Heart left ventricle (tissue), 16 donors: Measurements from ENCODE around the gene CDH7. TPM values are rescaled to one million over a fixed set of nuclear protein-coding genes. Genes with fewer than 3 reads are reported as not detected.

Experiments
- ATAC-seq, 4 donors: fragments of 200-7000 bp; cut with Tn5 transposase; one replicate each; pipeline ENCODE4 v1.9.1; 2020 to 2022; ENCODE audit warnings: moderate library complexity in 4 of 4, mild to moderate bottlenecking in 3 of 4, moderate number of reproducible peaks in 1 of 4
- DNase-seq, 5 donors: peaks; one replicate each; pipeline ENCODE4 v3.0.0-alpha.2; 2020
- H3K27ac ChIP-seq, 12 donors: fragments of 200-600 bp; sonication (generic) in 4 of 12; one replicate each; pipeline versions ENCODE4 v1.5.0 to v1.8.0; 2016 to 2022; ENCODE audit warnings: mild to moderate bottlenecking in 2 of 12
- H3K27me3 ChIP-seq, 9 donors: fragments of 200-600 bp; sonication (generic) in 2 of 9; one replicate each; pipeline versions ENCODE4 v1.5.1 to v1.8.0; 2016 to 2022; ENCODE audit warnings: mild to moderate bottlenecking in 3 of 9
- H3K36me3 ChIP-seq, 9 donors: fragments of 200-600 bp; sonication (generic) in 2 of 9; one replicate each; pipeline versions ENCODE4 v1.5.0 to v1.8.0; 2018 to 2022; ENCODE audit warnings: mild to moderate bottlenecking in 2 of 9
- H3K4me1 ChIP-seq, 12 donors: fragments of 200-600 bp; sonication (generic) in 4 of 12; one replicate each; pipeline versions ENCODE4 v1.5.0 to v1.8.0; 2016 to 2022; ENCODE audit warnings: mild to moderate bottlenecking in 3 of 12
- H3K4me3 ChIP-seq, 12 donors: fragments of 200-600 bp; sonication (generic) in 4 of 12; one replicate each; pipeline versions ENCODE4 v1.5.0 to v1.8.0; 2017 to 2022; ENCODE audit warnings: mild to moderate bottlenecking in 9 of 12, moderate library complexity in 4 of 12
- H3K9me3 ChIP-seq, 12 donors: fragments of 200-600 bp; sonication (generic) in 4 of 12; one replicate each; pipeline versions ENCODE4 v1.5.0 to v1.8.0; 2016 to 2022; ENCODE audit warnings: mild to moderate bottlenecking in 1 of 12
- POLR2A ChIP-seq, 2 donors: fragments of 450-650 bp; IDR thresholded peaks; one replicate each; pipeline ENCODE4 v1.6.1; 2017; ENCODE audit warnings: antibody characterized with exemption in 2 of 2, mild to moderate bottlenecking in 2 of 2, moderate library complexity in 2 of 2
- WGBS, 4 donors: extraction: QIAGEN DNeasy Blood & Tissue Kit in 2 of 4; methylation state at CpG; one replicate each; pipeline versions ENCODE4 v1.1.5 to v1.1.7; 2013 to 2018; 5-methylcytosine and 5-hydroxymethylcytosine counted together
- intact Hi-C, 10 donors: fragments of 100-400 bp; cut with DNase I; formaldehyde crosslinking; loops; one replicate each; pipeline versions ENCODE4 v1.11.1 to v1.14.2; 2022
- polyA plus RNA-seq, 2 donors: library from polyadenylated mRNA; stranded (reverse); fragments of 200-250 nt; gene quantifications; one replicate each; pipeline ENCODE4 v1.2.3, GENCODE V29; 2013
- total RNA-seq, 9 donors: library from RNA; depleted of rRNA in 2 of 9; stranded (reverse); fragments of >200 nt in 2 of 9; fragmentation: NEBNext Ultra II Directional in 3 of 9; extraction: Animal tissue kit (Norgen Biotek cat#: 25700) in 3 of 9; gene quantifications; one replicate each; pipeline versions ENCODE4 v1.1.0 to v1.2.4, GENCODE V29; 2016 to 2023
- TF ChIP-seq, protein P1 (sequence below), 12 donors: fragments of 200-600 bp; sonication (generic) in 4 of 12; IDR thresholded peaks; one replicate each; pipeline versions ENCODE4 v1.5.0 to v1.8.0; 2018 to 2022; ENCODE audit warnings: antibody characterized with exemption in 12 of 12, mild to moderate bottlenecking in 5 of 12
- donor health status: ischemic (EF 13 %, LVEDD 7.1; RV severe dilation, severe dysfunction).
- donor health status: healthy with polysubstance abuse.
- donor health status: DM: no; HTN: yes; CAD: no.
- donor health status: DM: no; HTN: no; CAD: no.
- donor health status: ischemic (EF 25% LVEDD 6.9; RV normal size, moderate dysfunction).
- donor health status: ischemic (EF 25% LVEDD 5.7; RV mildly dilated, moderate dysfunction).
- donor health status: healthy.
- donor health status: DM: yes; HTN: yes; CAD: no.
- donor health status: ischemic (EF 35%, LVEDD 5.7; RV mildly dilated, moderate dysfunction).
- donor health status: nonischemic (EF 11% LVEDD 7.7; RV severe dilation, severe dysfunction).
- donor health status: DM: yes; HTN: yes; CAD: no.
- donor health status: PGD.
- donor health status: ischemic (EF 29% LVEDD 5.4; RV normal size, mild dysfunction).
- donor health status: nonischemic (EF 23%, LVEDD 6.1; RV moderate dilation, normal function).

Gene CDH7
- total and polyA plus RNA-seq, 11 donors = 0.04 TPM; not detected in 10

DNA sequence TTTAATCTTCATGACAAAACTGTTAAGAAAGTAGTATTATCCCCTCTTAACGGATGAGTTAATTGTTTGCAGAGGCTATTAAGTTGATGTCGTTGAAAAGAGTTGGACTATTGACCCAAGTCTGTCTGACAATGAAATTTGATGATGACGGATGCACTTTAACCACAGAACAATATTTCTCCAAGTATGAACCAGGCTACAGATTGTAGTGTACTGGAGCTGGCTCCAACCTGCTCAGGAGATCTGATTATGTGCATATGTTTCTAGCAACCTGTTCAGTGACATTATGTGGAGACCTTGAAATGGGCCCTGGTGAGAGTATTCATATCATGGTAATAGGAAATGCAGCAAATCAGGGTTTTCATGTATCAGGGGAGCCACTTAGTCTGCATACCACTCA, 174.1 kb downstream of the CDH7 start:
- 68 to 78% (median 75%) methylated on average over 3 of the region's 3 CpGs for whole genome bisulfite sequencing, 4 donors
- ATAC-seq = no peak
- TF ChIP-seq, protein P1, sequence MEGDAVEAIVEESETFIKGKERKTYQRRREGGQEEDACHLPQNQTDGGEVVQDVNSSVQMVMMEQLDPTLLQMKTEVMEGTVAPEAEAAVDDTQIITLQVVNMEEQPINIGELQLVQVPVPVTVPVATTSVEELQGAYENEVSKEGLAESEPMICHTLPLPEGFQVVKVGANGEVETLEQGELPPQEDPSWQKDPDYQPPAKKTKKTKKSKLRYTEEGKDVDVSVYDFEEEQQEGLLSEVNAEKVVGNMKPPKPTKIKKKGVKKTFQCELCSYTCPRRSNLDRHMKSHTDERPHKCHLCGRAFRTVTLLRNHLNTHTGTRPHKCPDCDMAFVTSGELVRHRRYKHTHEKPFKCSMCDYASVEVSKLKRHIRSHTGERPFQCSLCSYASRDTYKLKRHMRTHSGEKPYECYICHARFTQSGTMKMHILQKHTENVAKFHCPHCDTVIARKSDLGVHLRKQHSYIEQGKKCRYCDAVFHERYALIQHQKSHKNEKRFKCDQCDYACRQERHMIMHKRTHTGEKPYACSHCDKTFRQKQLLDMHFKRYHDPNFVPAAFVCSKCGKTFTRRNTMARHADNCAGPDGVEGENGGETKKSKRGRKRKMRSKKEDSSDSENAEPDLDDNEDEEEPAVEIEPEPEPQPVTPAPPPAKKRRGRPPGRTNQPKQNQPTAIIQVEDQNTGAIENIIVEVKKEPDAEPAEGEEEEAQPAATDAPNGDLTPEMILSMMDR (IDR thresholded peaks at IDR 0.05) = no peak
- TF ChIP-seq POLR2A (IDR thresholded peaks at IDR 0.05) = no peak

DNA sequence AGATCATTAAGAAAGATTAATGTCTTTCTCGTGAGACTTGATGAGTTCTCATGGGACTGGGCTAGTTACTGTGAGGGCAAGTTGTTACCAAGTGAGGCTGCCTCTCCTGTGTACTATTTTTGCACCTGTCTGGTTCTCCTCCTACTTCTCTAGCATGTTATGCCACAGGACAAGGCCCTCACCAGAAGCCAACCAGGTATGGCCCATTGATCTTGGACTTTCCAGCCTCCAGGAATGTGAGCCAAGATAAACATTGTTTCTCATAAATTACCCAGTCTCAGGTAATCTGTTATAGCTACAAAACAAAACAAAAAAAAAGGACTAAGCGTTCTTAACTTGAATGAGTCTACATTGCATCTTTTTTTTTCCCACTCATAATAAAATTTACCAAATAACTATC, 184.1 kb downstream of the CDH7 start:
- Histone ChIP-seq H3K4me1 (no peaks in the 10 kb centered on the region), H3K27me3 (no peaks in the 10 kb centered on the region), H3K4me3 (no peak overlapping the region), H3K27ac (no peak overlapping the region), H3K36me3 (no peaks in the 10 kb centered on the region), H3K9me3 (peaks cover 0 to 4% (median 0%) of the 10 kb centered on the region in 12 donors)
- intact Hi-C loops = no loop called here
- DNase-seq (no peak), ATAC-seq (no peak)
- WGBS, 4 donors = 47 to 66% (median 60%) methylated on average over 2 of the region's 2 CpGs
- TF ChIP-seq, protein P1 (IDR thresholded peaks at IDR 0.05) = no peak
- no peak for TF ChIP-seq POLR2A (IDR thresholded peaks at IDR 0.05)

More for the DNA sequence above, 174.1 kb downstream of the CDH7 start:
- no peak overlapping the region for H3K27ac ChIP-seq
- H3K4me1 ChIP-seq = no peaks in the 10 kb centered on the region
- H3K9me3 ChIP-seq = no peaks in the 10 kb centered on the region
- DNase-seq = no peak
- no peaks in the 10 kb centered on the region for H3K27me3 ChIP-seq
- intact Hi-C loops = no loop called here
- H3K4me3 ChIP-seq = no peak overlapping the region
- no peaks in the 10 kb centered on the region for H3K36me3 ChIP-seq

DNA sequence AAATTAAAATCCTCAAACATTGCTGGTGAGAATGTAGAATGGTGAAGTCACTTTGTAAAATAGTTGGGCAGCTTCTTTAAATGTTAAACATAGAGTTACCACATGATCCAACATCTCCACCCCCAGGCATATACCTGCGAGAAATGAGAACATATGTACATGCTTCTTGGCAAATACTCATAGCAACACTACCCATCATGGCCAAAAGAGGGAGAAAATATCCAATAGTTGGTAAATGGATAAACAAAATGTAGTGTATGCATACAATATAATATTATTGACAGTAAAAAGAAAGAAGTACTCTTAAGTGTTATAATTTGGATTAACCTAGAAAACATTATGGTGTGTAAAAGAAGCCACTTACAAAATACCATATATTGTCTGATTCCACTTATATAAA, 185.9 kb downstream of the CDH7 start:
- TF ChIP-seq, protein P1 (IDR thresholded peaks at IDR 0.05) = no peak
- TF ChIP-seq POLR2A (IDR thresholded peaks at IDR 0.05) = no peak
- Histone ChIP-seq H3K36me3 (no peaks in the 10 kb centered on the region), H3K4me3 (no peak overlapping the region), H3K27ac (no peak overlapping the region), H3K9me3 (peaks cover 0 to 4% (median 0%) of the 10 kb centered on the region in 12 donors), H3K27me3 (no peaks in the 10 kb centered on the region), H3K4me1 (no peaks in the 10 kb centered on the region)
- no peak for DNase-seq
- intact Hi-C loops = no loop called here
- WGBS, 4 donors = 80 to 87% (median 85%) methylated on average over 1 of the region's 1 CpG
- no peak for ATAC-seq

DNA sequence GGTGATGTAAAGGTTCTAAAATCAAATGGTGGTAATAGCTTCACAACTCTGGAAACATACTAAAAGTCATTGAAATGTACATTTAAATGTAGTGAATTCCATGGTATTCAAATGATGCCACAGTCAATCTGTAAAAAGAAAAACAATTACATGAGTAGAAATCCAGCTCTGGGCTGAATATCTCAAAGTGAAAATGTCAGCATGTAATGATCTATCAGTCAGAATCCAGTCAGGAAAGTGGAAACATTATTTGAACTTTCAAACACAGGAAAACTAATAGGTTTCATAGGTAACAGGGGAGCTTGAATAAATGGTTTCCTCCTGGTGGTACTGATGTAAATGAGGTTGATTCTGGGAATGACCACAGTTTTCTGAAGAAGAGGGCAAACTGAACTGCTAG, 186.4 kb downstream of the CDH7 start:
- Histone ChIP-seq H3K4me3 (no peak overlapping the region), H3K36me3 (no peaks in the 10 kb centered on the region), H3K27me3 (no peaks in the 10 kb centered on the region), H3K9me3 (peaks cover 0 to 4% (median 0%) of the 10 kb centered on the region in 12 donors), H3K27ac (no peak overlapping the region), H3K4me1 (no peaks in the 10 kb centered on the region)
- ATAC-seq (no peak), DNase-seq (no peak)
- intact Hi-C loops = no loop called here
- TF ChIP-seq, protein P1 (IDR thresholded peaks at IDR 0.05) = no peak
- no peak for TF ChIP-seq POLR2A (IDR thresholded peaks at IDR 0.05)
